IPS DF 19.7 (cell line): Measurements from ENCODE around the gene SPAG7.

ENCODE experiments used
- DNase-seq: peaks from one replicate; pipeline ENCODE4 v3.0.0-alpha.2; 2013; ENCODE audit warnings: low read depth, low spot score

The SPAG7 gene

GRCh38 chr17:4967539-4968485 lies at the start of gene SPAG7:
TSS of gene SPAG7 (minus strand) at chr17:4967817. CDS start at chr17:4967804, 13 bp downstream.
- DNase-seq = no peak

GRCh38 chr17:5014357-5014756 lies 46.7 kb upstream of the SPAG7 start:
- no peak for DNase-seq

GRCh38 chr17:5011928-5012327 lies 44.3 kb upstream of the SPAG7 start:
- DNase-seq = no peak

- no peak for DNase-seq
These were observed 35.7 kb upstream of the SPAG7 start for GRCh38 chr17:5003214-5003867.

GRCh38 chr17:5002121-5002788 lies 34.6 kb upstream of the SPAG7 start:
- no peak for DNase-seq

GRCh38 chr17:5000237-5000639 lies 32.6 kb upstream of the SPAG7 start:
- no peak for DNase-seq

- no peak for DNase-seq
These were observed 31.9 kb upstream of the SPAG7 start for GRCh38 chr17:4999430-5000093.

- no peak for DNase-seq
These were observed 31.3 kb upstream of the SPAG7 start for GRCh38 chr17:4998732-4999429.

GRCh38 chr17:4998027-4998731 lies 30.6 kb upstream of the SPAG7 start:
- no peak for DNase-seq

- DNase-seq = no peak
These were observed 29.8 kb upstream of the SPAG7 start, which contains the start of the genes INCA1 and KIF1C for GRCh38 chr17:4997302-4998026. TSS of gene INCA1 (minus strand) at chr17:4997522. CDS start at chr17:4994437, 3,085 bp downstream. TSS of gene KIF1C (plus strand) at chr17:4997950. CDS start at chr17:5000247, 2,297 bp downstream.

- DNase-seq = no peak
These were observed 26.5 kb upstream of the SPAG7 start for GRCh38 chr17:4994081-4994595.

- DNase-seq = no peak
These were observed 20.4 kb upstream of the SPAG7 start for GRCh38 chr17:4987767-4988567.

GRCh38 chr17:4986951-4987766 lies 19.5 kb upstream of the SPAG7 start, which contains the start of gene CAMTA2:
TSS of gene CAMTA2 (minus strand) at chr17:4987675. CDS start at chr17:4986222, 1,453 bp downstream.
- DNase-seq = no peak

- DNase-seq = no peak
These were observed 18.8 kb upstream of the SPAG7 start for GRCh38 chr17:4986403-4986802.

- no peak for DNase-seq
These were observed 14.7 kb upstream of the SPAG7 start for GRCh38 chr17:4982305-4982704.

- DNase-seq = no peak
These were observed 13.1 kb upstream of the SPAG7 start for GRCh38 chr17:4980644-4981216.

GRCh38 chr17:4978726-4979125 lies 11.1 kb upstream of the SPAG7 start:
- no peak for DNase-seq
